ENCODE results near the gene TRIM22.

GRCh38 chr11:5698281-5698680 lies 8.7 kb downstream of the TRIM22 start:
- TF ChIP-seq POLR2A (IDR thresholded peaks at IDR 0.05; ENCODE audit: low read length), result no peak
- TF ChIP-seq GATA1 (IDR thresholded peaks at IDR 0.05; ENCODE audit: low read depth, low read length), result no peak

Data from erythroblast (primary cell).